Ascending aorta (tissue), 2 donors: ENCODE results near the gene PLPP2. TPM values are rescaled to one million over a fixed set of nuclear protein-coding genes. Genes with fewer than 3 reads are reported as not detected.

Source experiments
- DNase-seq, 2 donors: peaks; one replicate each; pipeline ENCODE4 v3.0.0-alpha.2; 2019; ENCODE audit warnings: low spot score in 2 of 2
- H3K27ac ChIP-seq, 2 donors: fragments of 200-600 bp; sonication (generic); one replicate each; pipeline ENCODE4 v1.5.1; 2016 to 2017; ENCODE audit warnings: mild to moderate bottlenecking in 1 of 2
- H3K27me3 ChIP-seq: fragments of 200-600 bp; sonication (generic); one replicate; pipeline ENCODE4 v1.5.1; 2017
- H3K36me3 ChIP-seq, 2 donors: fragments of 200-600 bp; sonication (generic); one replicate each; pipeline ENCODE4 v1.5.1; 2016
- H3K4me1 ChIP-seq, 2 donors: fragments of 200-600 bp; sonication (generic); one replicate each; pipeline ENCODE4 v1.5.1; 2016 to 2017; ENCODE audit warnings: mild to moderate bottlenecking in 1 of 2
- H3K4me3 ChIP-seq, 2 donors: fragments of 200-600 bp; sonication (generic); one replicate each; pipeline ENCODE4 v1.5.1; 2016 to 2017; ENCODE audit warnings: mild to moderate bottlenecking in 1 of 2
- H3K9me3 ChIP-seq, 2 donors: fragments of 200-600 bp; sonication (generic); one replicate each; pipeline ENCODE4 v1.5.1; 2016
- intact Hi-C: fragments of 100-400 bp; cut with DNase I; formaldehyde crosslinking; loops from one replicate; pipeline ENCODE4 v1.15.1; 2023
- total RNA-seq: library from RNA; depleted of rRNA; stranded (reverse); fragments of >200 nt; gene quantifications from one replicate; pipeline ENCODE4 v1.1.0, GENCODE V29; 2016
- TF ChIP-seq, protein P1 (sequence below), 3 experiments: fragments of 200-600 bp in 2 of 3; fragments of 450-650 bp in 1 of 3; sonication (generic) in 2 of 3; IDR thresholded peaks; one replicate each; pipeline ENCODE4 v1.5.1; 2016 to 2019; ENCODE audit warnings: antibody characterized with exemption in 3 of 3, mild to moderate bottlenecking in 1 of 3, moderate library complexity in 1 of 3

The PLPP2 gene
- total RNA-seq, 1 donor from 2014 or later = 55.3 TPM

GRCh38 chr19:313988-314815 lies 23.0 kb upstream of the PLPP2 start:
- H3K27ac ChIP-seq = no peak overlapping the region

GRCh38 chr19:313169-313987 lies 22.2 kb upstream of the PLPP2 start:
- TF ChIP-seq, protein P1, sequence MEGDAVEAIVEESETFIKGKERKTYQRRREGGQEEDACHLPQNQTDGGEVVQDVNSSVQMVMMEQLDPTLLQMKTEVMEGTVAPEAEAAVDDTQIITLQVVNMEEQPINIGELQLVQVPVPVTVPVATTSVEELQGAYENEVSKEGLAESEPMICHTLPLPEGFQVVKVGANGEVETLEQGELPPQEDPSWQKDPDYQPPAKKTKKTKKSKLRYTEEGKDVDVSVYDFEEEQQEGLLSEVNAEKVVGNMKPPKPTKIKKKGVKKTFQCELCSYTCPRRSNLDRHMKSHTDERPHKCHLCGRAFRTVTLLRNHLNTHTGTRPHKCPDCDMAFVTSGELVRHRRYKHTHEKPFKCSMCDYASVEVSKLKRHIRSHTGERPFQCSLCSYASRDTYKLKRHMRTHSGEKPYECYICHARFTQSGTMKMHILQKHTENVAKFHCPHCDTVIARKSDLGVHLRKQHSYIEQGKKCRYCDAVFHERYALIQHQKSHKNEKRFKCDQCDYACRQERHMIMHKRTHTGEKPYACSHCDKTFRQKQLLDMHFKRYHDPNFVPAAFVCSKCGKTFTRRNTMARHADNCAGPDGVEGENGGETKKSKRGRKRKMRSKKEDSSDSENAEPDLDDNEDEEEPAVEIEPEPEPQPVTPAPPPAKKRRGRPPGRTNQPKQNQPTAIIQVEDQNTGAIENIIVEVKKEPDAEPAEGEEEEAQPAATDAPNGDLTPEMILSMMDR (IDR thresholded peaks at IDR 0.05) = no peak
- intact Hi-C loops = no loop called here
- Histone ChIP-seq H3K27ac (no peak overlapping the region), H3K27me3 (no peaks in the 10 kb centered on the region), H3K4me1 (no peaks in the 10 kb centered on the region), H3K9me3 (no peaks in the 10 kb centered on the region), H3K36me3 (peaks cover 39 to 69% of the 10 kb centered on the region in 2 donors), H3K4me3 (no peak overlapping the region)
- DNase-seq = no peak

More at GRCh38 chr19:313988-314815, 23.0 kb upstream of the PLPP2 start:
- TF ChIP-seq, protein P1 (IDR thresholded peaks at IDR 0.05) = no peak
- peaks cover 37 to 68% of the 10 kb centered on the region in 2 donors for H3K36me3 ChIP-seq
- no peaks in the 10 kb centered on the region for H3K9me3 ChIP-seq
- intact Hi-C loops = no loop called here
- no peak overlapping the region for H3K4me3 ChIP-seq
- DNase-seq = no peak
- H3K27me3 ChIP-seq = no peaks in the 10 kb centered on the region
- H3K4me1 ChIP-seq = no peaks in the 10 kb centered on the region

- H3K36me3 ChIP-seq = peaks cover 53 to 77% of the 10 kb centered on the region in 2 donors
- H3K4me1 ChIP-seq = no peaks in the 10 kb centered on the region
- no peak for DNase-seq
- no peak overlapping the region for H3K4me3 ChIP-seq
- H3K27ac ChIP-seq = no peak overlapping the region
- H3K9me3 ChIP-seq = no peaks in the 10 kb centered on the region
- intact Hi-C loops = no loop called here
- no peaks in the 10 kb centered on the region for H3K27me3 ChIP-seq
- TF ChIP-seq, protein P1 (IDR thresholded peaks at IDR 0.05) = no peak
These were observed 20.6 kb upstream of the PLPP2 start for GRCh38 chr19:311813-312261.

GRCh38 chr19:310781-311496 lies 19.7 kb upstream of the PLPP2 start:
- H3K27ac ChIP-seq = no peak overlapping the region
- TF ChIP-seq, protein P1 (IDR thresholded peaks at IDR 0.05) = no peak
- no peak overlapping the region for H3K4me3 ChIP-seq
- no peaks in the 10 kb centered on the region for H3K4me1 ChIP-seq
- intact Hi-C loops = no loop called here
- H3K36me3 ChIP-seq = peaks cover 62 to 78% of the 10 kb centered on the region in 2 donors
- H3K9me3 ChIP-seq = no peaks in the 10 kb centered on the region
- no peaks in the 10 kb centered on the region for H3K27me3 ChIP-seq
- no peak for DNase-seq

DNA sequence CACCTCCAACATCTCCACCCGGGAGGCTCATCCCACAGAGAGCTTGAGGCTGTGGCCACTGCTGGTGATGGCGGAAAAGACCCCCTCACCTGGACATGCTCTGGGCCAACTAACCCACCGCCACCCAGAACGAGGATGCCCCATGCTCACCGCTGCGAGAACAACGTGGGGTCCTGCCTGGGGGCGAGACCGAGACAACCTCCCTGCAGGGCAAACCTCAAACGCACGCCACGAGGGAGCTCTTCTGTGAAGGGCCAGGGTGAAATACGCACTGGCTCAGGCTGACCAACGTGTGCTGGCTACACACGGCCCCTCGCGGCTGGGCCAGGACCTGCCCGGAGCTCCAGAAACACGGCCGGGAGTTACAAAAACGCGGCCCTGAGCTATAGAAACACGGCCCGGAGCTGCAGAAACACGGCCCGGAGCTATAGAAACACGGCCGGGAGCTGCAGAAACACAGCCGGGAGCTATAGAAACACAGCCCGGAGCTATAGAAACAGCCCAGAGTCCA lies 19.0 kb upstream of the PLPP2 start:
- intact Hi-C loops = no loop called here
- no peak for DNase-seq
- Histone ChIP-seq H3K9me3 (no peaks in the 10 kb centered on the region), H3K4me1 (no peaks in the 10 kb centered on the region), H3K36me3 (peaks cover 68 to 78% of the 10 kb centered on the region in 2 donors), H3K27me3 (no peaks in the 10 kb centered on the region), H3K4me3 (no peak overlapping the region), H3K27ac (no peak overlapping the region)
- TF ChIP-seq, protein P1 (IDR thresholded peaks at IDR 0.05) = no peak
